Stimulated activated CD4-positive, alpha-beta T cell treated with anti-CD3 and anti-CD28 coated beads, Interleukin-1b, Interleukin-23, amount 100 ng/mL, for 24 hours (primary cell): ENCODE data around the gene UST.
"Not testable (repeated sequence)": the region's sequence is repeated elsewhere in the genome, so short reads cannot be mapped to it uniquely, and the experiment has no call there.

ENCODE experiments used
- DNase-seq, 4 experiments: peaks; one replicate each; pipeline ENCODE4 v3.0.0-alpha.2; 2020; ENCODE audit warnings: low read depth in 4 of 4, low spot score in 1 of 4

Gene UST

DNA sequence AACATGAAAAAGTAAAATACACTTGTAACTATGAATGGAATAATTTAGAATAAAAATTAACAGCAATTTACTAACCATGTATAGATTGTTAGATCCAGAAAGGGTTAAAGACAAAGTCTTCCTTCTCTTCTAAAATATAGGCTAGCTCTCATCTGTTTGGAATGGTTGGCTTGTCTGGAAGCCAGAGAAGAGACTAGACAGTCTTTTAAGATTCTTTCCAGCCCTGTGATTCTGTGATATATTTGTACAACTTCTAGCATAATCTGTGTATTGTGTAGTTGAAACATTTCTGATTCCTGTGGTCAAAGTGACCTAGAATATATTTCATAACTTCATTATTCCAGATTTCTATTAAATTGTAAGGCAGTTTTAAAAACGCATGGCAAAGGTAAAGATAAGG, 196.6 kb downstream of the UST start:
- DNase-seq: no peak

DNA sequence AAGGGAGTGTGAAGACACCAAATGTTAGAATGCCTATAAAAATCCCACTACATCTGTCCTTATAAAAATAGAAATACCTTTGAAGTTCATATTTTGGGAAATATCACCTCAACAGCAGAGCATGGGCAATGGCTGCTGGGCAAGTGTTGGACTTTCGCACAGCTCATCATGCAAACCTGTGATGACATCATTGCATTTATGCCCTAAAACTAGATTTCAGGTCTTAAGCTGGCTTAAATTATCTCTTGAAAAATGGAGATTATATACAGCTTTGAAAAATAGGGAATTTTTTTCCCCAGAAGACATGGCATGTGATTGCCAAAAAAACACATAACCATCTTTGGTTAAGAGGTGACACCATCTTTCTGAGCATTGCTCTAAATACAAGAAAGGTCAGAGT, 197.8 kb downstream of the UST start:
- no peak for DNase-seq

DNA sequence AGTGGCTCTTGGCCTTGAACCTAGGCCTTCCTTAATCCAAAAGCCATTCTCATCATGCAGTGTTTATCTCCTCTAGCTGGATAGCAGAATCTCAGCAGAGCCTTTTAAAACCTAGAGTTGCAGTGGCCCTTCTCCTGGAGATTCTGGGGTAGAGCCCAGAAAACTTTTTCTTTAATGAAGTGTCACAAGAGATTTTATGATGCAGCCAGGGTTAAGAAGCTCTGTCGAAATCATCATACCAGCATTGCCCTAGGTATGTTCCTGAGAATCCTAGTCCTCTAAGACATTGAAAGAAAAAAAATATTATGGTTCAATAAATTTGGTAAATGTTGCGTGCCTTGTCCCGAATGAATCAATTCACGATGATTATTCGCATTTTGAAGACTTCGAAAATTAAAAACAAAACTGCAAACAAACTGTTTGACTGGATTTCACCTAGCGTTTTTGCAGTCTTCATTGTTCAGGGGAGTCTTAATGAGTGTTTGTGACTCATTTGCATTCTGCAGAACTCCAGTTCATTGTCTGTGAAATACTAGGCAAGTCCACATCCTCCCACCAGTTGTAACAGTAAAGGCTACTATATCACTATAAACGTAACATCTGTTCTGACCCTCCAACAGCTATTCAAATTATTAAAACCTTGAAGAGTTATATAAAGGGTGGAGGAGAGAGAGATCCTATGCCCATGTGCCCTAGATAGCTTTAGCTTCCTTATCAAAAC, 198.6 kb downstream of the UST start:
- no peak for DNase-seq

DNA sequence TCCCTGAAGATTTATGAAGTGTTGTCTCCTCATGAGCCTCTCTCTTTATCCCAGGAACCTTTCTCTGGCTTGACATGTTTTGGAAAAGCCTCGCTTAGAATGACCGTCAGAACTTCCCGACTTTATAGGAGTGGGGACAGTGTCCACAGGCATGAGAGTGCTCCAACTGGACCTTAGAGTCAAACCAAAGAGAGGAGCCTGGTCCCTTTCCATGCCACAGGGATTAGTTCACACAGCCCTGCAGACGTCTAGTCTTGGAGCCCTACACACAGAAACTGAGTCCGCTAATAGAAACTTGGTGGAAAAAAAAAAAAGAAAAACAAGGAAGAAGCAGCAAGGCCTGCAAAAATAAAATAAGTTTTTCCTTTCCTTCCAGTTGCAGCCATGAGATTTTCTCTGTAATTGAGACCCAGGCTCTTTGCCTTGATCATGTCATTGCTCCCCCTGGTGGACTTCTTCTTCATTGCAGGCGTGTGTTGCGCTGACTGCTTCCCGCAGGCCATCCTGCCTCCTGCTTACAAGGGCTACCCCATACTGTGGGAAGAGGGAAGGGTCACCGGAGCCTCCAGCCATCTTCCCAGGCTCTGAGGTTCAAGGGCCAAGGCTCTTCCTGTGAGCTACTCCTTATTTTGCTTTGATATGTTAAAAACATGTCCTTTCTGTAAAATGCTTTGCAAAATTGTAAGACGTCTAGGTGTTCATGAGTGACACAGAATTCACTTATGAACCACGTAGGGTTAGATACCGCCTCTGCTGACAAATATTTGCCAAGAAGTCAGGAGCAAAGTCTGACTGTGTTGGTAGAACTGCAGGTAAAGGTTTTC, 201.0 kb downstream of the UST start:
- DNase-seq: peak; percentile 56 to 74 (median 66)

DNA sequence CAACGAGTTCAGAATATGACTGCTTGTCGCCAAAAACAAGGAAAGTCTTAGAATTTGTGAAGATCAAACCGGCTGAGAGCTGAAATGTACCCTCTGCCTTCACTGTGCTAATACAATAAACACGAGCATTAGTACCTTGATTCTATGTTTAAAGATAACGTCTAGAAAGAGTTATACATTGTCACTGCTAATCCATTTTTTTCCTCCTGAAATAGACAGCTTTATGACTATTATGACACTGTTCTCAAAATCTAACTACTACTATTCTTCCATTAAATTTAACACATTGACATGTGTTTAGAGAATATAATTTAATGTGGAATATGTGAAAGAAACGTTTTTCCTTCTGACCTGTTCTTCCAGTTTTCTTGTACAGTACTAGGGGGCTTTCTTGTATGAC, 204.8 kb downstream of the UST start:
- no peak for DNase-seq

DNA sequence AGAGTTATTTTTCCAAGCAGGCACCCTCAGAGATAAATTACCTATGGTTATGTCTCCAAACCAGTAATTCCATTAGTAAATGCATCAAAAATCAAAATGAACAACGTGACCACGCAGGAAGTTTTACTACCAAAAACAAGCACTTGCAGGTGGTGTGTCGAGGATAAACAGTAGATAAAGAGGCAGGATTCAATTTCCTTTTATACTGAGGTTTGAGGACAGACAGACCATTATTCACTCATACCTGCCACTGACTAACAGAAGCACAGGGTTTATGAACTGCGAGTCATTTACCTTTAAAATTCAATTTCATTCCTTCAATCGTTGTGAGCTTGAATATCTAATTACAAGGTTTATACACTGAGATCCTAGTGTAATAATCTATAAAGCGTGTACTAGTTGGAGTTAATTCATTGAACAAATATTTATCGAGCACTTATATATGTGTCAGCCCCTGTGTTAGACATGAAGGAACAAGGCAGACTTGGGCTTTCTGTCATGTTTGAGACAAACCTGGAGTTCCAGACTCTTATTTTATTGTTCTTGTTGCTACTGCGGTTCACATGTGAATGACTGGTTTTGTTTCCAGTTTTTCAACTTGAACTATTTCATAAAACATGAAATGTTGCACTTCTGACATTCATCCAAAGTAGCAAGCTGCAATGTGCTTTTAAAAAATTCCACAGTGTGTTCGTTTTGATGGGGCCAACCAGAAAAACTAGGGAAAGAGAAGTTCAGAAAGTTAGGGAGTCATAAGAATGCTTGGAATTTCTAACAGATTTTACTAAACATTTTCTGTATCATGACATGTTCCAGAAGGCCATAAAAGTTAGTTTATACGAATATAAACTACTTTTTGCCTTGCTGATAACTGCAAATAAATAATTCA, 205.6 kb downstream of the UST start:
- DNase-seq: no peak

DNA sequence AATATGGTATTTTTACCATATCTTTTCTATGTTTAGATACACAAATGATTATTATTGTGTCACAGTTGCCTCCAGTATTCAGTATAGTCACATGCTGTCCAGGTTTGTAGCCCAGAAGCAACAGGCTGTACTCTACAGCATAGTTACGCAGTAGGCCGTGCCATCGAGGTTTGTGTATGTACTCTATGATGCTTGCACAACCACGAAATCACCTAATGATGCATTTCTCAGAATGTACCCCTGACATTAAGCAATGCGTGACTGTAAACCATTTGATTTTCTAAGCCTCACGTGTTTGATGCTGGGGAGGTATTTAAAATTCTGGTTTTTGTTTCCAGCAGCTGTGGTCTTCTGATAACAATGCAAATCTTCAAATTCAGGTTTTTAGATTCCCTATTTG, 207.6 kb downstream of the UST start:
- no peak for DNase-seq

DNA sequence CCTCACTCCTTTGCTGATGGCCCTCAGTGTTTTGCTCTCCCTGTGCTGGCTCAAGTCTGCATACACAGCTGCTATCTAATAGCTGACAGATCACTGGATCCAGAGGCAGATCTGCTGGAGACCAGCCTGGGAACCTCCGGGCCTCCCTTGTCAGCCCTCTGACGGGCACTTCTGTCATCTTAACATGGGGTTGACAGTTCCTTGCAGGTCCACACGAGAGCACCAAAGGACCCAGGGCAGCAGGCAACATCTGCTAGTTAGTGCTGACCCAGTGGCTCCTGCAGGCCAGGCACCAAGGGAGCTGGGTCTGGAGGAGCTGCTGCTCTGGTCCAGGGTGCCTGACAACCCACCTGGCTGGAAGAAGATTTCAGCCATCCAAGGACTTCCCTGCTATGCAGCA, 208.1 kb downstream of the UST start:
- DNase-seq: no peak

DNA sequence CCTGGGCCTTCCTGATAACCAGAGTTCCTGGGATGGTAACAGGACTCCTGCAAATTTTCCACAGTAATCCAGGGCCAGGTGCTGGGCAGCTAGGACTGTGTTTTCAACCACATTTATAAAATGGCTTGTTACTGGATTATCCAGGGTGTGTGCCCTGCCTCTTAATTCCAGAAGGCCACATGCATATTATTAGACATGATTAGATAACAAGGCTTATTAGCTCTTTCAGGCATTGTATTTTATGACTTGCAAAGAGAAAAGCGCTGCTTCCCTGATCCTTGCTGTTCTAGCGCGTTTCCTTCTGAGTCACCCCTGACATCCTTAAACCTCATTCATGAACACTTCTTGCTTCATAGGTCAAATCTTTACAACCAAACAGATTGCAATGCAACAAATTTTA, 208.6 kb downstream of the UST start:
- DNase-seq: no peak

DNA sequence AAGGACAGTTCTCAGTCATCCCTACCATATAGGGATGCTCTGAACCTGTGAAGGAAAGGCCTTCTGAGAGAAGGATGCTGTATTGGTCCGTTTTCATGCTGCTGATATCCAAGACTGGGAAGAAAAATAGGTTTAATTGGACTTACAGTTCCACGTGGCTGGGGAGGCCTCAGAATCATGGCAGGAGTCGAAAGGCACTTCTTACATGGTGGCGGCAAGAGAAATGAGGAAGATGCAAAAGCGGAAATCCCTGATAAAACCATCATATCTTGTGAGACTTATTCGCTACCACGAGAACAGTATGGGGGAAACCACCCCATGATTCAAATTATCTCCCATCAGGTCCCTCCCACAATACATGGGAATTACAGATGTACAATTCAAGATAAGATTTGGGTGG, 209.3 kb downstream of the UST start:
- not testable (repeated sequence) for DNase-seq

DNA sequence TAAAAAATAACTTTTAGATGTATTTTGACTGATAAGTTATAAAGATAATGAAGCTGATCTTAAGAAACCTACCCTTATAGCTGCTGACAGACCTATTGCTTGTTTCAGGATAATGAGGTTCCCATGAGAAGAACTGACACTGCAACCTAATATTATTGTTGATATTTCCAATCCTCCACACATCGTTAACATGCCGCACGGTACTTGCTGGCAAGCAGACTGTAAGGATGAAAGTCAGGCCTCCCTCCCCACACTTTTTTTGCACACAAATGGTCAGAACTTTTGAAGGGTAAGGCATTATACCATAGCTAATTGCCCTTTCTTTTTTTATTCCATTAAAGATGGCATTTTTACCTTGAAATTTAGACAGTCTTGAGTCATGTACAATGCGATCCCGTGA, 210.9 kb downstream of the UST start:
- DNase-seq: no peak

DNA sequence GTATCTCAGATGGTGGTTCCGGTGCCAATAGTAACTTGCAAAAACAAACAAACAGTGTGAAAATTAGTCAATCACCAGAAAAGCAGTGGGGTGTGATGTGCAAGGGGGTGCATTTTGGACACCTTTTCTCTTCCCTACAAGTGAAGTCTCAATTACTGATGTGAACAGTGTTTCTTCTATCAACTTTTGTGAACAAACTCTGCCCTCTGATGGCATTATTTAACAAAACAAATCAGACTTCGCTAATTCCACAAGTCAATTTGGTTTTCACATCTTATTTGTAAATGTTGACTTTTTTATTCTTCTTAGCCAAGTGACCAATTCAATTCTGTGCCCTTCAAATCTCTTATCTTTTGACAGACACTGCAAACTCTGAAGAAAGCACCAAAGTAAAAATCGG, 212.2 kb downstream of the UST start:
- no peak for DNase-seq

DNA sequence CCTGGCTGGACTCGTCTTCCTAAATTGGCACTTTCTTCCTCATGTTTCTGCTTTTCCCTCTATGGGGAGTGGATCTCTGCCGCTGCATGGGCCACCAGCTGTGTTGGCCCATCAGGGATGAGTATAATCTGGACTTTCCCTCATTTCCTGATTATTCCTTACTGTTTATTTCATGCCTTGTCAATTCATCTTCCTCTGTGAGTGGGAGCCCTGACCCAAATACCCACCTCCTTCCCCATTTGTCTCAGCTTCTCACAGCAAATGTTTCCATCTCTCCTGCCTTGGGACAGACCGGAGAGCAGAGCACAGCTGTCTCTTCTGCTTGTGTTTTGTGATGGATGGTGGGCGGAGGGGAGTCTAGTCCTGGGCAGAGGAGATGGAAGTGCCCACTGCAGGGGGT, 212.7 kb downstream of the UST start:
- no peak for DNase-seq

DNA sequence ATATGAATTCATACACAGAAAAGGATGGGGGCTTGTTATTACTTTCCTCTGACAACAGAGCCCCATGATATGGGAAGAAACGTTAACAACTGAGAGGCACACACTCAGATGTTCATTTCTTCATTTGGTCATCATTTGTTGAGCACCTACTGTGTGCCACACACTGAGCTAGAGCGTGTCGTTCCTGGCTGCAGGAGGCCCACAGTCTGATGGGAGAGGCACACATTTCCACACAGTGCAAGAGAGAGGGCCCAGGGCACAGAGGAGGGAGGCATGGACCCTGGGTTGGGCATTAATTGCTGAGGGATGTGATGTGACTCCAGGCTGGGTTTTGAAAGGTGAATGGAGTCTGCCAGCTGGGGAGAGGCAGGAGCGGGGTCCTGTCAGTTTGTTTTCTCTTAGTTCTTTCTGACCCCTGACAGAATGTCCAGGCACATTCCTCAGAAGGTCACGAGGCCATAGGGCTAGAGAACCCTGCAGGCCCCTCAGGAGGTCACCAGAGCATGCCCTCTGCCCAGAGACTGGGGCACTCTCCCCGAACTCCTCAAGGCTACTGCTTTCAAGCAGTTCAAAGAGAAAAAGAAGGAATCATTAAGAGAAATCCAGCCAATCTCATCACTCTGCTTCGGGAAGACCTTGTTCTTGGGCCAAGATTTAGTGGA, 216.2 kb downstream of the UST start:
- DNase-seq: no peak

DNA sequence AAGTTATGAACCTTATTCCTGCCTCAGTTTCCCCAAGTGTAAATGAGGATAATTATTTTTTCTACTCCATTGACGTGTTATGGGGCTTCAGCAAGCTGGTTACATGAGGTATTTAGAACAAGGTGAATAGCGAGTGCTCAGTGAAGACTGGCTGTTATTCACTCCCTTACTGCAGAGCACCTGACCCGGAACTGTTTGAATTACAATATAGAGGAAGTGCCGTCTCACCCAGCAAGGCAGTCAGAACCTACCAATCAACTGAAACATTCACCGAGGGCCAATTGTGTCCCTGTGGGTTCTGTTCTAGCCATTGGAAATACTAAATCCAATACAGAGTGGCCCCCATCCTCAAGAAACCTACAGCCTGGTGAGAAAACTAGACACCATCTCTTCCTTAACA, 216.9 kb downstream of the UST start:
- DNase-seq: no peak

DNA sequence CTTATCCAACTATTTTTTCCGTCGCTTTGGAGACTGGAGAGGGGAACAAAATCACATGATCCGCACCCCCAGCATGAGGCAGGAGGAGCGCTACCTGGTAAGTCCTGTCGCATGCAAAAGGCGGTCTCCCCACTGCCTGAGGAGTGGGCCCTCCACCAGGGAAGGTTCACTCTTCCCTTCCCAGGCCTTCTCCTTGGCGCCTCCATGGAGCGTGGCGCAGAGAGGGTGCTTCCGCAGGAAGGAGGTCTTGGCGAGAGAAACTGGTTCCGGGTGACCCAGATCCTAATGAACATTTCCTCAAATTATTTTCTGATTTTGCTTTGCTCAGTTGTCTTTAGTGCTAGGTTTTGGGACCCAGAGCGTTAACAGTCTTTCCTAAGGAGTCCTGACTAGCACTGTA, 217.6 kb downstream of the UST start:
- no peak for DNase-seq

DNA sequence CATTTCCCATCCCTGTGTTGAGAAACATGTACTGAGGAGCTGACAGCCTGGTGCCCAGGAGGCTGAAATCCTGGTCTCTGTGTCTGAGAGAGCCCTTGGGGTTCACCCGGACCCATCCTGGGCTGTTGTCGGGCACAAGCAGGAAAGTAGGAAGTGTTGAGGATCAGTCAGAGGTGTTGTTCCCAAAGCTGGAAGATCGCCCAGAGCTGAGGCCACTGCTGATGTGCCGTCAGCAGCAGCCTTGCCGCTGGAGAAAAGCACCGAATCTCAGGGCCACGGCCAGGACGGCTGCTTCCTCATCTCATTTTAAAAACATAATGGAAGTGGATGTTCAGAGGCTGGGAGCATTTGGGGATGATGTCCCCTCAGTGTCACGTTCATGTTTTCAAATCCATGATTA, 218.5 kb downstream of the UST start:
- no peak for DNase-seq

DNA sequence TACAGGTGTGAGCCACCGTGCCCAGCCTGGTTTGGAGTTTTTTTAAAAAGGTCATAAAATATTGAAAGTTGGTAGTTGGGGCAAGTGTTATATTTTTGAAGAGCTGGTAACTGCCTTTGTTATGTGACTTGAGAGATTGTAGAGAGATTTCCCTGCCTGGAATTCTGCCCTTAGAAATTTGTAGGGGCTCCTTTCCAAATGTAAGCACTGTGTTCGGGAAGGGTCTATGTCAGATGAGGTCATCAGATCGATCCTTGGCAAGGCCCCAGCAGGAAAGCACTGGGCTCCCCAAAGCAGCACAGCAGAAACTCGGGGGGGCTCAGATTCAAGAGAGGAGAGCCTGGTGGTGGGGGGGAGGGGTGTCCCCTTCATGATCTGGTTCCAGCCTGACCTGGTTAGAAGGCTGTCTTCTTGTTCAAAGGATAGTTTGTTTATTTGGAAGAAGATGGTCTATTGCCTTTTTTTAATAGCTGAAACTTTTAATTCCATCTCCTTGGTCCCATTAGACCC, 220.2 kb downstream of the UST start:
- DNase-seq: no peak

DNA sequence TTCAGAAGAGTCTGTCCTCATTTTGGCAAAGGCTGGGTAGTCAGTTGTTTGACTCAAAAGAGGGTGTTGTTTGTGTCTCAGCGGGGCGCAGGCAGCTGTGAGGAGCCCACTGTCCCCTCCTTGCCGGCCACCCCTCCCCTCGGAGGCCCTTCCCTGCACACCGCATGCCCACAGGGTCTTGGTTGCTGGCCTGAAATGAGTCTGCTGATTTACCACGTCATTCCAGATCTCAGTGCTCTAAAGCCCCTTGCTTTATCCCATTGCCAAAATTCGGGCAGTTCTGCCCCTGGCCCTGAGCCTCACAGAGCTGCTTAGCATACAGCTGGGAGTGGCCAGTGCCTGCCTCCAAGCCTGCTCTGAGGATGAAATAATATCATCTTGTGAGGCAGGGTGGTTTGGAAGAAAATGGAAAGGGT, 220.7 kb downstream of the UST start:
- DNase-seq: no peak

DNA sequence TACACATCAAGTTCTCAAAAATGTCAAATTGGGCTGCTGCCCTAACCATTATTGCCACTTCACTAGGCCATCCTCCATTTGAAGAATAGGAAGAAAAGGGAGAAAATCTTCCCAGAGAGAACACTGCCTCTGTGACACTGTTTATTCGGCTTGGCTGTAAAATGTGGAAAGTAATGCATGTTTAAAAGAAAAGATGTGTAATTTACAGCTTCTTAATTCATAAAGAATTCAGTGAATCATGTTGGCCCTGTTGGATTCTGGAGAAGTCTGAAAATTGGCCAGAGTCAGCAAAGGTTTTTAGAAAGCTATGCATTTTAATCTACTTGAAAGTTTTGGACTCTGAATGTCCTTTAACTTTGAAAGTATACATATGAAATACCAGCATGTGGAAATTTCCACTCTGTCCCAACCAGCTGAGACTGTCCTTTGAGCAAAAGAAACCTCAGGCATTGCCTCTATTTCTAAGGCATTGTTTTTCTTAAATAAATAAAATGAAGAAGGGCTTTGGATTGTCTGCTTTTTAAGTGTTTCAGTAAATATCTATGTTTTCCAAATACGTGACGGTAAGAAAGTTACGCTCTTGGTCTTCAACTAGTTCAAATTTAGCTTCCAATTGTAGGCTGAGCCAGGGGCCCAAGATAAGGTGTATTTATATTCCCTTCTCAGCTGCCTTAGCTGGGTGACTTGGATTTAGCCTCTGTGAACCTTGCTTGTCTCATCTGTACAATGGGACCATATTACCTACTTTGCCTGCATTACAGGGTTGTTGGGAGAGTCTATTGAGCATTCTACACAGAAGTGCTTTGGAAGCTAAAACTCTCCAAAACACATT, 222.2 kb downstream of the UST start:
- DNase-seq: no peak
